Left cardiac atrium (tissue), 4 donors: ENCODE data around the gene PADI2. TPM values are rescaled to one million over a fixed set of nuclear protein-coding genes. Genes with fewer than 3 reads are reported as not detected.
A peak's percentile ranks its signal among the peaks of the same experiment; 100 is the strongest.
"Not testable (repeated sequence)": the region's sequence is repeated elsewhere in the genome, so short reads cannot be mapped to it uniquely, and the experiment has no call there.

Experiments
- ATAC-seq, 2 donors: fragments of 200-7000 bp; cut with Tn5 transposase; one replicate each; pipeline ENCODE4 v1.9.1; 2020; ENCODE audit warnings: mild to moderate bottlenecking in 2 of 2, moderate library complexity in 2 of 2
- DNase-seq: peaks from one replicate; pipeline ENCODE4 v3.0.0-alpha.2; 2020
- intact Hi-C, 2 donors: fragments of 100-400 bp; cut with DNase I; formaldehyde crosslinking; loops; one replicate each; pipeline versions ENCODE4 v1.14.1 to v1.15.1; 2022 to 2023
- total RNA-seq, 2 donors: library from RNA; stranded (reverse); fragmentation: NEBNext Ultra II Directional; extraction: Animal tissue kit (Norgen Biotek cat#: 25700); gene quantifications; one replicate each; pipeline ENCODE4 v1.2.1, GENCODE V29; 2021
- donor health status: DM: no; HTN: yes; CAD: no.
- donor health status: DM: no; HTN: yes; CAD: no; lungs with severe emphysema.
- donor health status: DM: yes; HTN: yes; CAD: no.
- donor health status: Dilated cardiomyopathy.

PADI2 gene
- total RNA-seq, 2 donors from 2014 or later: 0.50 to 1.2 TPM

DNA sequence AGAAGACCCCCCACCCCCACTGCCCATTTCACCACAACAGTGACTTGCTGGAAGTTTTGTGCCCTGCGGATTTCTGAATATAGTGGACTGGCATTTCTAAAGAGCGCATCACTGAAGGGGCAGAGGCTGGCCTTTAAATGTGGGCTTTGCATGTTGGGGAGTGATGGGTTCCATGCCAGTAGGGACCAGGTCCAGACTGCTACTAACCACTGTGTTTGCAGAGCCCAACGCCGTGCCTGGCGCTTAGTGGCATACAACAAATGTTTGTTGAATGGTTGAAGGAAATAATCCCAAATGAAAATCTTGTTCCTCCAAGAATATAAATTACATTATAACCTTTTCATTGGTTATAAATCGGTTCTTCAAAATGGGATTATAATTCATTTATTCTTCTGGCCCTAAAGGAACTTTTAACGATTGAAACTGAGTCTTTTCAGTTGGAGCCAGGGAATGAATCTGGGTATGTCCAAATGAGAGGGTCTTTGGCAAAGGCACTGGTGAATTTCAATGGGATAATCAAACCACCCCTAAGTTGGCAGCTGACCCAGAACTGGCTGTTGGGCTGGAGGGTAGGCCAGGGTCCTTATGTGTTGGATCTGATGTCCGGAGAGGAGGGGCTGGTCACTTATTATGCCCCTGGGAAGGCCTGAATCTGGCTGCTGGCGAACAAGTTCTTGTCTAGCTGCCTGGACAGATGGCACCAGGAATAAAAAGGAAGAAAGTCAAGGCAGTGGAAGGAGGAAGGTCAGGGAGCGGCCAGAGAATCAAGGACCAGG is 51.6 kb downstream of the PADI2 start:
- DNase-seq: no peak
- ATAC-seq: no peak
- intact Hi-C loops: loop anchor here in 1 of 2 donors (10.0 kb wide), 1 partner anchor 167 kb away; no protein-coding TSS in a partner anchor

DNA sequence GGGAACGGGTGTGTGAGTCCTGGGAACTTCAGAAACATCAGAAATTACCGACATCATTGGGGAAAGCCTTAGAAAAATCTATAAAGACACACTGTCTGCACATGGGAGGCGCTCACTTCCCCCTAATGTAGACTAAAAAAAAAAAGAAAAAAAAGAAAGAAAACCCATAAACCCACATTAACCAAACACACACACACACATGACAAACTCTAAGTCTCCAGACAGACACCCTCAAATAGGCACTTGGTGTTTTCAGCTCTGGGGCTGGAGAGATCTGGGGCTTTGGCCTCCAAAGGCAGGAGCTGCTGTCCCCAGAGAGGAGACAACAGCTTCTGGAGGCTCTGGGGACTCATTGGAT is 52.2 kb downstream of the PADI2 start:
- DNase-seq (no peak), ATAC-seq (no peak)
- intact Hi-C loops: loop anchor here in 1 of 2 donors (10.0 kb wide), 1 partner anchor 168 kb away; no protein-coding TSS in a partner anchor

DNA sequence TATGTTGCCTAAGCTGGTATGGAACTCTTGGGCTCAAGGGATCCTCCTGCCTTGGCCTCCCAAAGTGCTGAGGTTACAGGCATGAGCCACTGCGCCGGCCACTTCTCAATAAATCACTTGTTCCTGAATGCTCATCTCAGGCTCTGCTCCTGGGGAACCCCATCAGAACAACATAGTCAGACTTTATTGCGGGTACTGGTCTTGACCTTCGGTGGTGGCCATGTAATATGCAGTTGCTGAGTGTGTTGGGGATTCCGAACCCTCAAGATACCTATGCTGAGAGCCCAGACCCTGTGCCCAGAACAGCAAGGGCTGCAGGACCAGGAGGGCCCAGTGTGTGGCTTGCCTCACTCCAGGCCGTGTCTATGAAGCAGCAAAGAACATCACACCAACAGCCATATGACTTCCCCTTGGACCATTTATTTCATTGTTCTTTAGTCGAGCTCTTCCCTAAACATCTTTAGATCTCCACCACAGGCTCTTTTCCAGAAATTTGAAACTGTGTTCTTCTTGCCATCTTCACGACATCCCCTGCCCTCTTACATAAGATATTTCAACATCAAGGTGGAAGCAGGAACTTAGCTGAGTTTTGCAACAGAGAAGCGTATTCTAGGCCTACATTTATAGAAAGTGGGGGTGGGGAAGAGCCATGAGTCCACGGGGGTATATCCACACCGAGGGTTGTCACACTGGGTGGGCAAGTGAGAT is 52.7 kb downstream of the PADI2 start:
- intact Hi-C loops: loop anchor here in 1 of 2 donors (10.0 kb wide), 1 partner anchor 168 kb away; no protein-coding TSS in a partner anchor
- ATAC-seq: no peak
- no peak for DNase-seq

DNA sequence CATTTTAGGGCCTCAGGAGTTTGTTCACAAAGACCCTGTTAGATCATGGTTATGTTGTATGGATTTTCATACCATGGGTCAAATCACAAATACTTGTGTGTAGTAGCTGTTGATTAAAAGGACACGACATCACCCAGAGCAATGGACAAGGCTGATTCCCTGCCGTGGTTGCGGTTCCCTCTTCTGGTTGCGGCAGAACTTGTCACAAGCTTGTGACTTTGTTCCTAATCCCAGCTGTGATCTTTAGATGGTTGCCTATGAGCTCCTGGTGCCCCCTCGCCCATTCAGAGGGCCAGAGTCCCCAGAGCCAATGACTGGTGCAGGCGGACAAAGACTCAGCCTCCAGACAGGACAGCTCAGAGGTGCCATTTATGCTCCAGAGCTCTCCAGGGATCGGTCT is 53.6 kb downstream of the PADI2 start:
- intact Hi-C loops: loop anchor here in 1 of 2 donors (10.0 kb wide), 1 partner anchor 169 kb away; no protein-coding TSS in a partner anchor
- DNase-seq (no peak), ATAC-seq (no peak)

DNA sequence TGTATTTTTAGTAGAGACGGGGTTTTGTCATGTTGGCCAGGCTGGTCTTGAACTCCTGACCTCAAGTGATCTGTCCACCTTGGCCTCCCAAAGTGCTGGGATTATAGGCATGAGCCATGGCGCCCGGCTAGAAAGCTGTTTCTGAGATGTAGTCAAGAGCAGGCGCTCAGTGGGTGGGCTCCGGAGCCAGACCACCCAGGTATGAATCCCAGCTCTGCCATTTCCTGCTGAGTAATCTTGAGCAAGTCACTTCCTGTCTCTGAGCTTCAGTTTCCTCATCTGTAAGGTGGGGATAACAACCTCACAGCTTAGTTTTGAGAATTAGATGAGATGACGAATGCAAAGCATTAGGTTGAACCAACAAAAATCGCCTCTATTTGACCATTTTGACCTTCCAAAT is 56.5 kb downstream of the PADI2 start:
- intact Hi-C loops: loop anchor here in 1 of 2 donors (10.0 kb wide), 1 partner anchor 172 kb away; no protein-coding TSS in a partner anchor
- DNase-seq, ATAC-seq: not testable (repeated sequence)

DNA sequence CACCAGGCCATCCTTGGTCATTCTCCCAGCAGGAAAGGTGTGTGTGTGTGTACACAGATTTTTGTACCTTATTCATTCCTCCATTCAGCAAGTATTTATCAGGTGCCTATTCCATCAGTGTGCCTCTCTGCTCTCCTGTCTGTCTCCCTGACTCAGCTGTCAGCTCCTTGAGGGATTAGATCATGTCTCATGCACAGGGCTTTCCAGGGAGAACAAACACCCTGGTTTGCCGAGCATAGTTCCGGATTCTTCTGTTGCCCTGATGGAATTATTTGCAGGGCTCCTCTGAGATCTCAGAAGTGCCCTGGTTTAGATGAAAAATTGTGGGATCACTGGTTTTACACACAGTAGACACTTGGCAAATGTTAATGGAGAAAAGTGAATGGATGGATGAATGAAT is 57.4 kb downstream of the PADI2 start:
- intact Hi-C loops: loop anchor here (2.0 to 10.0 kb wide), 2 partner anchors 173 kb away; no protein-coding TSS in a partner anchor
- no peak for DNase-seq
- no peak for ATAC-seq

DNA sequence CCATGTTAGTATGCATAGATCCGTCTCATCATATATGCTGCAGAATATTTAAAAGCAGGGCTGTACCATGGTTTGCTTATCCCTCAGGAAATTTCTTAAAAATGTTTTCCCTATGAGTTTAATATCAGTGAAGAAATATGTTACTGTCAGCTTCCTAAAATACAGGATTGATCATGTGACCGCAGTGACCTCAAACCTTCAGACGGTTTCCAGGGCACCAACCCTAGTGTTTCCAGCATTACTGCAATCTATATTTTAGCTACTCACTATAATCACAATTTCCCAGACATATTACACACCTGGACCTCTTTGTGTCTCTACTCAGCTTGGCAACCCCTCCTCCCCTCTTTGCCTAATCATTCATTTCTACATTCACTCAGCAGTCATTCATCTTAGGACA is 57.8 kb downstream of the PADI2 start:
- DNase-seq (no peak), ATAC-seq (no peak)
- intact Hi-C loops: loop anchor here (2.0 to 10.0 kb wide), 2 partner anchors 173 kb away; no protein-coding TSS in a partner anchor

DNA sequence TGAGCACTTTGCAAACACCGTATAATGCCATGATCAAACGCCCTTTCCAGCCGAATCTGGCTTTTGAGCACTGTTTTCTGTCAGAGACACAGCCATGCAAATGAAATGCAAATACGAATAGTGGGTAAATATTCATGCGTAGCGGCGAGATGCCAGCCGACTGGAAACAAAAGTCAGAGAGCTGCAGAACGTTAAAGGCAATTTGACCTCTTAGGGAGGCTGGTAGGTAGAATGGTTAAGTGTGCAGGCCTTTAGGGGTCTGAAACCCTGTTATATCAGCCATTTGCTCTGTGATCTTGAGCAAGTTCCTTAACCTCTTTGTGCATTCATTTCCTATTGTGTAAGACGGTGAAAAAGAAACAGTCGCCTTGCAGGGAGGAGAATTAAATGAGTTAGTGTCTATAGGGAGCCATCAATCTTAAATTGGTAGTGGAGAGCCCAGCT is 58.9 kb downstream of the PADI2 start:
- no peak for ATAC-seq
- intact Hi-C loops: loop anchor here (2.0 to 10.0 kb wide), 2 partner anchors 174 kb away; no protein-coding TSS in a partner anchor

DNA sequence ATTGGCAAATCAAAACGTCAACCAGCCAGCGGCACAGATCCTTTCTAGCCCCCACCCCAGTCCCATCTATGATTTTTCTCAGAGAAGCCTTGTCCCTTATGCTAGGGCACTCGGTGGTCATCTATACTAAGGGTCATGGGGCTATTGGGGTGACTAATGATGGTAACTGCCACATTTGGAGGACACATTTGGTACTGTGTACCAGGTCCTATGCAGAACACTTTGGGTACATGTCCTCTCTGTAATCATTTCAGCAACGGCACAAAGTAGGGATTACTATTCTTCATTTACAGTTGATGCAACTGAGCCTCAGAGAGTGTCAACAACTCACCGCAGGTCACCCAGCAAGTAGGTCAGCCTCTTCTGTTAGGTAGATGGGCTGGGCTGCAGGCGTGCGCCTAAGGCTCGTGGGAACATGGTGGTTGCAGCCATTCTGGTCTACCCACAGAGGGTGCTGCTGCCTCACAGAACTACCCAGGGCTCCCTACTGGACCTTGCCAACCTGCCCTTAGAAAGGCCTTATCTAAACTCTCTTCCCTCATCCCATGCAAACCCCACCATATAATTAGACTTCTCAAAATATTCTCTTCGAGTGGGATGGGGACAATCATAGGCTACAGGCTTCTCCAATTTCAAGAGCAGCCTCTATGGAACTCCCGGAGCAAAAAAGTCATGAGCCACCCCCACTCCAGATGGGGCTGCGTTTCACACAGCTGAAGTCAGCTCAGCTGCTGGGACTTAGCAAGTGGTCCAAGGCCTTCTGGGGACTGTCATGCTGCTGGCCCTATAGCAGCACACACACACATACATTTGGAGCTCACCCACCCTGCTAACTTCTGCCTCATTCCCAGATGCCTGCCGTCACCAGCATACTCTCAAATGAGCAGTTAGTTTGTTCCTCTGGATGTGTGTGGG is 59.6 kb downstream of the PADI2 start:
- intact Hi-C loops: loop anchor here (2.0 to 10.0 kb wide), 3 partner anchors 175 to 348 kb away; no protein-coding TSS in a partner anchor
- peak; percentile 73 to 83 for ATAC-seq
- DNase-seq: peak; percentile 44

More for the DNA sequence above, 58.9 kb downstream of the PADI2 start:
- DNase-seq: no peak

DNA sequence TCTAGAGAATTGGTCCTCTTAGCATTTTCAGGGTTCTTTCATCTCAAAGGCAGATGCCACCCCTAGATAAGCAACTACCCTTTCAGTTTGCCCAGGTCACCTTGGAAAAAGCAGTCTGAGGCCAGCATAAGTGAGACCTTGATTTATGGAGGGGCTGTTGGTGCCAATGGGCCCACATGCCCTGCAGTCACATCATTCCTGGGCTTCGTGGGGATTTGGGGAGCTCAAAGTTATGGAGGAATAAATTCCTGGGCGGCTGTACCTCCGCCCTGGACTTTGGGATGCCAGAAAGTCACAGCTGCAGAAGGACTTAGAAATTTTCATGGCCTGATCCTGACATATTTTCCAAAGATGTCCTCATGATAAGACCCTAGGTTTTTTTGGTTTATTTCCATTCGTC is 62.7 kb downstream of the PADI2 start:
- DNase-seq (no peak), ATAC-seq (no peak)
- intact Hi-C loops: loop anchor here in 1 of 2 donors (5.0 kb wide), 1 partner anchor 351 kb away; no protein-coding TSS in a partner anchor

DNA sequence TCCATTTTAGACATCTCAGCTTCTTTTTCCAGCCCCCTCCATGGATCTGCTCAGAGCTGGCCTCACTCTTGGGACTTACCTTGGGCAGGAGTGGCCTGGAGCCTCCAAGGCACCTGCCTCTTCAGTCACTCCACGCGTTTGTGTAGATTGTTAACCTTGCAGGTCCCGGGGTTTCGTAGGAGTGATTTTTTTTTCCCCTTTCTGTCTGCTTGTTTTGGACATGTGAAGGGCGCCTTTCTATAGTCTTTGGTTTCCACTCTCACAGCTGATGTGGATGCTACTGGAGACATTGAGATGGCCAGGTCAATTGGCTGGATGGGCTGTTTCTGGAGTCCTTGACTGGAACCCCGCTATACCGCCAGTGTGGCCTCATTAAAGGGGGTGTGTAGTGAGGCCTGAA is 63.5 kb downstream of the PADI2 start:
- intact Hi-C loops: loop anchor here in 1 of 2 donors (5.0 kb wide), 1 partner anchor 352 kb away; no protein-coding TSS in a partner anchor
- ATAC-seq (no peak), DNase-seq (no peak)

DNA sequence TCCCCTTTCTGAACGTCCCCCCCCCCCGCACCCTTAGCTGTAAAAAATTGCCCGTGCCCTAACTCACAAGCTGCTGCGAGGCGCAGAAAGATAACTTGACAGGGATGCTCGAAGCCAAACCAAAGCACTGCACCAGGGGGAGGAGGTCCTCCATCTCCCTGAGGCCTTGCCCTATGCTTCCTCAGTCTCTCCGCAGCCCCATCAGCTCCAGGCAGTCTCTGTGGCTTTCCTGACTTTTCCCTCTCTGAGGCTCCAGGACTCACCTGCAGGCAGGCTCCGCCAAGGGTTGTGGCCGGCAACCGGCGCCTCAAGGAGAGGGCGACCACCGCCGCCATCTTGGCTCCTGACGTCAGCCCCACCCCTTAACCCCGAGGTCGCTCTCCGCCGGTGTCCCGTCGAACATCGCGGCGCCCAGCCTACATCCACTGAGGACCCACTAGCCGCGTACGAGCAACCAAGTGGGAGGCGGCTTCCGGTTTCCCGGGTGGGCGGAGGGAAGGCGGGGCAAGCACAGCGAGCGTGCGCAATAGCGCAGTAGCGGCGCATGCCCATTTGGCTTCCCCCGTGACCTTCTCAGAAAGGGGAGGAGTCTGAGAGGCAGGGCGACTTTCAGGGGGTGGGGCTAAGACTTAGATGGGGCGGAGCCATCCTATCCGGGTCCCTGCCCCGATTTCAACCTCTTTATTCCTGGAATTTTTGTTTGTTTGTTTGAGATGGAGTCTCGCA is 65.4 kb downstream of the PADI2 start, which contains the start of gene SDHB:
TSS of gene SDHB (minus strand) at position 348 of the 726 bp plus-strand sequence. CDS start at position 335, 13 bp downstream.
- intact Hi-C loops: no loop called here
- ATAC-seq (peak; percentile 99), DNase-seq (peak; percentile 99)

DNA sequence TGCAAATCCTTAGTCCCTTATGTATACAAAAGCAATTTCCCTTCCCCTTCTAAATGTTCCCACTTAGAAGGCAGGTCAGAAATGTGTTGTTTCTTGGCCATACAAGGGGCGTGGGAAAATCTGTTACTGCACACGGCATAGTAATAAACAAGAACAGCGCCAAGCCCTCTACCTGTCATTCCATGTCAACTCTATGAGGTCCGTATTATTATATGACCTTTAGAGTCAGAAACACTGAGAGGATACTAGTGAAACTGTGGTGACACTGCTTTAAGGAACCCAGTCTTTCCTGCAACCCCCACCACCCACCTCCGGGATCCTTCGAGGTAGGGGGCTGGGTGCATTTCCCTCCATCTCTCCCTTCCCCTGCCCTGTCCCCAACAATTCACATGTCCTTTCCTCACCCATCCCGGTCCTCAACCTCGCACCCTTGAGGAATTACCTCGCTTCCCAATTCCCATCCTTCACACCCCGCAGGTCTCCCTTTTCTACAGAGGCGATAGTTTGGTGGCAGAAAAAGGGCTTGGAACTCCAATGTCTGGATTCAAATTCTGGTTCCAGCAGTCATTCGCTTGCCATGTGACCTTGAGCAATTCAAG is 66.1 kb downstream of the PADI2 start:
- intact Hi-C loops: no loop called here
- DNase-seq: no peak
- ATAC-seq: no peak

DNA sequence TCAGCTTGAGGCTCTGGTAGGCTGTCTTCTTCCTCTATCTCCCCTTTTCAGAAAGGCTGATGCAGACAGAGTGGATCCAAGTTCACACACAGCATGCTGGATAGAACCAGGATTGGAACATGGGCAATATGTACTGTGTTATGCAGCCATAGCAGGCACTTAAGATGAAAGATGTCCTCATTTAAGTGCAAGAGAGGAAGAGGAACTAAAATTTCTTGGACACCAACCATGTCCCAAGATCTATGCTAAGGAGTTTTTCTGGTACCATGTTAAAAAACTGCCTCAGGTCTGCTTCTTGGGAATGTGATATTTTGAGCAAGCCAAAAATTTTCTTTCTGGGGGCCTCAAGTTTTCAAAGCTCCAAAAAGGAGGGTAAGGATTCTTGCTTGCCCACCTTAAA is 66.6 kb downstream of the PADI2 start:
- no peak for DNase-seq
- intact Hi-C loops: no loop called here
- ATAC-seq: no peak

DNA sequence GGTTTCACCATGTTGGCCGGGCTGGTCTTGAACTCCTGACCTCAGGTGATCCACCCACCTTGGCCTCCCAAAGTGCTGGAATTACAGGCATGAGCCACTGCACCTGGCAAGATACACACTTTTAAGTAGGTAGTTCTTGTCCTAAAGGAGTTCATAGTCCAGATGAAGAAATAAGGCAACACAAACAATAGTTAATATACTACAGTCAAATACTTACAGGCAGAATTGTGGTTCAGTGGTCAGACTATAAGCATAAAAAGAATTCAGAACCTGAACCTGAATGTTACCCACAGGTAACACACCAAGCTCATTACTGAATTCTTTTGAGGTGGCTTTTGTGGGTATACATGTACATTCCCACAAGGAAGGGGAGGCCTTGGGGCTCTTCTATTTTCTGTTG is 67.2 kb downstream of the PADI2 start:
- no peak for DNase-seq
- intact Hi-C loops: no loop called here
- no peak for ATAC-seq

DNA sequence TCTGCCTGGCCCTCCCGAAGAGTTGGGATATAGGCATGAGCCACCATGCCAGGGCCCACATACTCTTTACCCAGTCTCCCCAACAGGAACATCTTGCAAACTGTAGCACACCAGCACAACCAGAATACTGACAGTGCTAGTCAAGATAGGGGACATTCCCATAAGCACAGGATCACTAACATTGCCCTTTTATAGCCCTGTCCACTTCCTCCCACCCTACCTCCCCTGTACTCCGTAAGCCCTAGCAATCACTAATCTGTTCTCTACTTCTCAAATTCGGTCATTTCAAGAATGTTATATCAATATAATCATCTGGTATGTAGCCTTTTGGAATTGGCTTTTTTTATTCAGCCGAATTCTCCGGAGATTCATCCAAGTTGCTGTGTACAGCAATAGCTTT is 71.3 kb downstream of the PADI2 start:
- intact Hi-C loops: loop anchor here in 1 of 2 donors (5.0 kb wide), 1 partner anchor 91 kb away; no protein-coding TSS in a partner anchor
- DNase-seq: no peak

DNA sequence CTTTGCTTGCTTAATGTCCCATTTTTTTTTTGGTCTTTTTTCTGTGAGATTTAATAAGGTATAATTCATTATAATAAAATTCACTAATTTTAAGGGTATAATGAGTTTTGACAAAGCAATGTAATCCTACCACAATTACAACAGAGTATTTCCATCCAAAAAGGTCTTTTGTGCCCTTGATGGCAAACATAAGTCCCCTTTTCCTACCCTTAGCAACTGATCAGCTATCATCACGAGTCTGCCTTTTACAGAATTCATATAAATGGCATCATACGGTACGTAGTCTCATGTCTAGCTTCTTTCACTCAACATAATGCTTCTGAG is 73.0 kb downstream of the PADI2 start:
- no peak for ATAC-seq
- intact Hi-C loops: loop anchor here in 1 of 2 donors (5.0 kb wide), 1 partner anchor 89 kb away; no protein-coding TSS in a partner anchor
- DNase-seq: no peak

More for the DNA sequence above, 71.3 kb downstream of the PADI2 start:
- ATAC-seq: no peak
